Hepatic stellate cell (primary cell): ENCODE results near the gene ATXN10.
A peak's percentile ranks its signal among the peaks of the same experiment; 100 is the strongest.
"Not testable (repeated sequence)": the region's sequence is repeated elsewhere in the genome, so short reads cannot be mapped to it uniquely, and the experiment has no call there.

Source experiments
- DNase-seq: peaks from one replicate; pipeline ENCODE4 v3.0.0; 2011; ENCODE audit warnings: low spot score

ATXN10 gene

GRCh38 chr22:45709060-45709739 lies 37.6 kb downstream of the ATXN10 start:
- DNase-seq: no peak

DNA sequence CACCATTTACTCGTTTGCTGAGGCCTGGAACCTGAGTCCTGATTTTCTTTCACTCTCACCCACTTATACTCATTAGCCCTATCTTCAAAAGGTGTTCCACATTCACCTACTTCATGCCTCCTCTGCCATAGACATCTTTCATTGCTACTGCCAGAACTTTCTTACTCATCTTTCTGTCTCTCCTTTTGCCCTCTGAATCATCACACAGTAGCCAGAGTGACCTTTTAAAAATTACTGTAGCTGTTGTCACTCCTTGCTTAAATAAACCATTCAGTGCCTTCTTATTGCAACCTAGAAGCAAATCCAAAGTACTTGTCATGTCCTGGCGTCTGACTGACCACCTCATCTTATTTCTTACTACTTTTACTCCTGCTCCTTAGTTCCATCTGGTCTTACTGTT lies 38.2 kb downstream of the ATXN10 start:
- DNase-seq: peak; percentile 16

DNA sequence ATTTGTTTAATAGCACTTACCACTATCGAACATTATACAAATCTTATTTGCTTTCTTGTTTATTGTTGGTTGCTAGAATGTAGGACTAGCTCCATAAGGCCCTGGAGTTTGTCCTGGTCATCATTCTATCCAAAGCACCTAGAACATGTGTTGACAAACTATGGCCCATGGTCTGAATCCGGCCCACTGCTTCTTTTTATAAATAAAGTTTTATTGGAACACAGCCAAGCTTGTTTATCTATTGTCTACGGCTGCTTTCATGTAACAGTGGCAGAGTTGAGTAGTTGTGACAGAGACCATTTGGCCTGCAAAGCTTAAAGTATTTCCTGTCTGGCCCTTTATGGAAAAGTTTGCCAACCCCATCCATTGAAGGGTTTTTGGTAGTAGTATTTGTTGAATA lies 38.8 kb downstream of the ATXN10 start:
- DNase-seq: no peak

DNA sequence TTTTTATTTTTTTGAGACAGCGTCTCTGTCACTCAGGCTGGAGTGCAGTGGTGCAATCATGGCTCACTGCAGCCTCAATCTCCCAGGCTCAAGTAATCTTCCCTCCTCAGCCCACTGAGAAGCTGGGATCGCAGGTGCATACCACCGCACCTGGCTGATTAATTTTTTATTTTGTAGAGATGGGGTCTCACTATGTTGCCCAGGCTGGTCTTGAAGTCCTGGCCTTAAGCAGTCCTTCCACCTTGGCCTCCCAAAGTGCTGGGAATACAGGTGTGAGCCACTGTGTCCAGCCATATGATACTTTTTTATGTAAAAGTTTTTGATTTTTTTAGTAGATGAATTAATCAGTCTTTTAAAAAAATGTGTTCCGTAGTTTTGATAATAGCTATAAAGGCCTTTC lies 42.8 kb downstream of the ATXN10 start:
- DNase-seq: not testable (repeated sequence)

GRCh38 chr22:45717789-45718188 lies 46.2 kb downstream of the ATXN10 start:
- peak; percentile 9 for DNase-seq

- no peak for DNase-seq
Observed at GRCh38 chr22:45718391-45718790, 46.8 kb downstream of the ATXN10 start.

GRCh38 chr22:45720839-45721378 lies 49.3 kb downstream of the ATXN10 start:
- DNase-seq: no peak

GRCh38 chr22:45722006-45722405 lies 50.4 kb downstream of the ATXN10 start:
- DNase-seq: no peak

DNA sequence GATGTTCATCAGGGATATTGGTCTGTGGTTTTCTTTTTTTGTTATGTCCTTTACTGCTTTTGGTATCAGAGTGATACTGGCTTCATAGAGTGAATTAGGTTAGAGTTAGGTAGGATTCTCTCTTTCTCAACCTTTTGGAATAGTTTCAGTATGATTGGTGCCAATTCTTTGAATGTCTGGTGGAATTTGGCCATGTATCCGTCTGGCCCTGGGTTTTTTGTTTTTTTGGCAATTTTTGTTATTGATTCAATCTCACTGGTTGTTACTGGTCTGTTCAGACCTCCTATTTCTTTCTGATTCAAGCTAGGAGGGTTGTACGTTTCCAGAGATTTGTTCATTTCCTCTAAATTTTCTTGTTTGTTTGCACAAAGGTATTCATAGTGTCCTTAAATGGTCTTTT lies 54.4 kb downstream of the ATXN10 start:
- DNase-seq: no peak

DNA sequence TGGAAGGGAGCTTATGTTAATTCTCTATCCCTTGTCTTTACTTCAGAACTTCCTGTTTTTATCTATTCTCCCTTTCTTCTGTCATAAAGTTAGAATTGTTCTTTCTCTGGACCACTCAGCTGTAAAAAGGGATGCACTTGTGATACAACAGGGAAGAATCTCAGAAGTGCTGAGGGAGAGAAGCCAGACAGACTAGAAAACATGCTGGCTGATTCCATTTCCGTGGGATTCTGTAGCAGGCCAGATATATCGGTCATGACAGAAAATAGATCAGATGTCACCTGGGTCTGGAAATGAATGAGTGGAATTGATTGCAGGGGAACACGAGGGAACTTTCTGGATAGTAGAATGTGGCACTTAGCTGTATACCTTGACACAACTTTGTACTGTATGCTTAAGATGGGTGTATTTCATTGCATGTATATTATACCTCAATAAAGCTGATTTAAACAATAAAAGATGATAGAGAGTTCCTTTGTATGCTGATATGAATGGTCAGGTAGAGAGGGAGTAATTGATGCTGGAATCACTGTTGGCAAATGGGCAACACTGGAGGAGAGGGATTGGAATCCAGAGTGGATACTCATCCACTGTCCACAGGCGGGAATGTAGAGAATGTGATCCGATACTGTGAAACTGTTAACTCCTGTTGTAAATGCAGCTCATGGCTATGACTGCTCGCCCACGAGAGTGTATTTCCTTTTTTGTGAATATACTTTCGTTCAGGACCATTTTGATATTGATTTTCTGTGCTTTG lies 59.6 kb downstream of the ATXN10 start:
- no peak for DNase-seq

DNA sequence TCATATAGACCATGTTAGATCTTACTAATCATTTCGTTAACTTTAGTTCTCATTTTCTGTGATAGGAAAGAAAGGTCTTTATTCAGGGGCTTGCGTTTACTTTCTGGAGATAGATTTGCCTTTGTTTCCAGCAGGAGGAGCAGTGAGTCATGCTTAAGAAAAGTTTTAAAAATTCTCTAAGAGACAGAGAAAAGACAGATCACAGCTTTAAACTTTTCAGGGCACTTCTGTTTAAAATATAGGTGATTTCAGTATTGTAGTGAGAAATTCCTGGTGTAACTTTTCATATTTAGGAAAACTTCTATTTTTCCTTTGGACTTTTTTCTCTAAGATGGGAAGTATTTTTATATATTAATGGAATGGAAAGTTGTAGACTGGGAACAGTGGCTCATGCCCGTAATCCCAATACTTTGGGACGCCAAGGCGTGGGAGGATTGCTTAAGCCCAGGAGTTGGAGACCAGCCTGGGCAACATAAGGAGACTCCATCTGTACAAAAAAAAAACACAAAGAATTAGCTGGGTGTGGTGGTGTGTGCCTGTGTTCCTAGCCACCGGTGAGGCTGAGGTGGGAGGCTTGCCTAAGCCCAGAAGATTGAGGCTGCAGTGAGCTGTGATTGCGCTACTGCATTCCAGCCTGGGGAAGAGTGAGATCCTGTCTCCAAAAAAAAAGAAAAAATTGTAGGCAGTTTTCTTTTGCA lies 60.3 kb downstream of the ATXN10 start:
- no peak for DNase-seq

- no peak for DNase-seq
Observed at GRCh38 chr22:45735273-45735672, 63.6 kb downstream of the ATXN10 start.

- peak; percentile 18 for DNase-seq
Observed at GRCh38 chr22:45738206-45738605, 66.6 kb downstream of the ATXN10 start.

DNA sequence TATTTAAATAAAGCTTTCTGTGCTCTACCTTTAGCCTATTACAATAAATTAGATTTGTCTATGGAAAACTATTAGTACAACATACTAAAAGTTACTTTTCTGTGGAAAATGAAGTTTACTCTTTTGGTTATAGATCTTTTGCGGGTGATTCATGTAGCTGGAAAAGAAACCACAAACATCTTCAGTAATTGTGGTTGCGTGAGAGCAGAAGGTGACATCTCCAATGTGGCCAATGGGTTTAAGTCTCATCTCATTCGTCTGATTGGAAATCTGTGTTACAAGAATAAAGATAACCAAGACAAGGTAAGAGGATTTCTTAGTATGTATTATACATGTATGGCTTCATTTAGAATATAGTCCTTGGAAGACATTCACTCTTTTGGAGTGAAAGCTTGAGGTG lies 68.6 kb downstream of the ATXN10 start:
- no peak for DNase-seq

- no peak for DNase-seq
Observed at GRCh38 chr22:45742866-45743450, 71.3 kb downstream of the ATXN10 start.

DNA sequence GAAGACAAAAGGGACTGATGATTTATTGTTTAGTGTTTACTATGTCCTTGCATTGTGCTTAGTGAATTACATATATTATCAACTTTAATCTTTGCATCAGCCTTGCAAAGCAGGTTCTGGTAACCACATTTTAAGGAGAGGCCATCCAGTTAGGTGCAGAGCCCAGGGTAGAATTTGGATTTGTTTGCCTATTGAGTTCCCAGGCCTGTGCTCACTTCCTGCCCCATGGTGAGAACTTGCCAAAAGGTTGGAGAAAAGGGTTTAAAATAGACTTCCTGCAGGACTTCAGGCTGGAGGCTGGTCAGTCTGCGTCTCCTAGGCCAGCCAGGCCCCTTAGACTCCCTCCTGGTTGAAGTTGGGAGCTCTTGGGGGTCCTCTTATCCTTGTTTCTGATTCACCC lies 72.1 kb downstream of the ATXN10 start:
- DNase-seq: no peak

- DNase-seq: no peak
Observed at GRCh38 chr22:45744442-45744841, 72.8 kb downstream of the ATXN10 start.

DNA sequence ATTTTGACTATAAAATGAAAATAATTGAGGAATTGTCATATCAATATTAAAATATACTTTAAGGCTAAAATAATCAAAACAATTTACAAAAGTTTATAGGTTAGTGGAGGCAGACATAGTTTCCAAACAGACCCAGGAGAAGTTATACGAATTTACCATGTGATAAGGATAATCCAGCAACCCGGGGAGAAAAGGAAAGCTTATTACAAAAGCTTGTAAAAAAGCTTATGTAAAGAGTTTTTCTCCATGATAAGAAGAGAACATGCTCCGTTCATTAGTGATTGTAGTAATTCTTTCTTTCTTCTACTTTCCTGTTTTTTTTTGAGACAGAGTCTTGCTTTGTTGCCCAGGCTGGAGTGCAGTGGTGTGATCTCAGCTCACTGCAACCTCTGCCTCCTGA lies 79.0 kb downstream of the ATXN10 start:
- DNase-seq: no peak

DNA sequence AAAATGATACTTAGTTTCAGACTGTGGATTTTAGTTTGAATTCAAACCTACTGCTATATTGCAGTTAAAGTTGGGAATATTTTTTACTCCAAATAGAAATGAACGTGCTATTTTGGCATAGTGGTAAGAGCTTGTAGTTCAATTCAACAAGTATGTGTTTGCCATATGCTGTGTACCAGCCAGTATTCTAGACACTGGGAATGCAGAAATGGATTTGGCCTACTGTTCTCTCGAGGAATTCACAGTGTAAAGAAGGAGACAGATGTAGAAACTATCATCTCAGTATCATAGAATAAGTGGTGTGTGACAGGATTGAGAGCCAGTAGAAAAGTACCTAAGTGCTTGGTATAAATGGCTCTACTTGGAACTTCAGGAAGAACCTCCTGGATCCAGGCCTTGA lies 80.4 kb downstream of the ATXN10 start:
- DNase-seq: no peak

- no peak for DNase-seq
Observed at GRCh38 chr22:45754822-45755221, 83.2 kb downstream of the ATXN10 start.

GRCh38 chr22:45756558-45756957 lies 84.9 kb downstream of the ATXN10 start:
- DNase-seq: no peak

DNA sequence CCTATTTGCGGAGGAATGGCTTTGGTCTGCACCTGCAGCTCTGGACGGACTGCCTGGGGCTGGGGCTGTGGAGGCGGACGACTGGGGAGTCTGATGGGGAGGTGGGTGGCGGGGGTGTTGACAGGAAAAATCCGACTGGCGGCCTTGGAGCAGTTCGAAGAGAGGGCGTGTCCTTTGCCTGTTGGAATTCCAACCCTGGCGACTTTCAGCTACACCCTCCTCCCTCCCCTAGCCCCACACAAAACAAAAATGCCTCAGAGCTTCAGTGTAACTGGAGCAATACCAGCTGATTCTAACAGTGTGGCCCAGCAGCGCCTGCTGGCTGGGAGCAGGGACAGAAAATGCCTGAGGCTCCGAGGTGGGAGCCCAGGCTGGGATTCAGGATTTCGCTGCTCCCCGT lies 85.4 kb downstream of the ATXN10 start:
- no peak for DNase-seq

GRCh38 chr22:45757936-45758335 lies 86.3 kb downstream of the ATXN10 start:
- DNase-seq: no peak
